Mucosa of gallbladder (tissue), 1 donor: Measurements from ENCODE around the gene PDE4B. TPM values are rescaled to one million over a fixed set of nuclear protein-coding genes. Genes with fewer than 3 reads are reported as not detected.
"Not testable (repeated sequence)": the region's sequence is repeated elsewhere in the genome, so short reads cannot be mapped to it uniquely, and the experiment has no call there.

Experiments used
- DNase-seq: peaks from one replicate; pipeline ENCODE4 v3.0.0-alpha.2; 2020; ENCODE audit warnings: low spot score
- total RNA-seq: library from RNA; stranded (reverse); gene quantifications from one replicate; pipeline ENCODE4 v1.2.1, GENCODE V29; 2021
- donor health status: DM: no; HTN: no; CAD: no.

The PDE4B gene
- total RNA-seq, 1 donor from 2014 or later, result 5.2 TPM

GRCh38 chr1:66384258-66384921, 591.7 kb downstream of the PDE4B start:
- no peak for DNase-seq

GRCh38 chr1:66386712-66387111, 594.0 kb downstream of the PDE4B start:
- DNase-seq, result no peak

- DNase-seq, result no peak
Observed at GRCh38 chr1:66388913-66389312, 596.2 kb downstream of the PDE4B start.

DNA sequence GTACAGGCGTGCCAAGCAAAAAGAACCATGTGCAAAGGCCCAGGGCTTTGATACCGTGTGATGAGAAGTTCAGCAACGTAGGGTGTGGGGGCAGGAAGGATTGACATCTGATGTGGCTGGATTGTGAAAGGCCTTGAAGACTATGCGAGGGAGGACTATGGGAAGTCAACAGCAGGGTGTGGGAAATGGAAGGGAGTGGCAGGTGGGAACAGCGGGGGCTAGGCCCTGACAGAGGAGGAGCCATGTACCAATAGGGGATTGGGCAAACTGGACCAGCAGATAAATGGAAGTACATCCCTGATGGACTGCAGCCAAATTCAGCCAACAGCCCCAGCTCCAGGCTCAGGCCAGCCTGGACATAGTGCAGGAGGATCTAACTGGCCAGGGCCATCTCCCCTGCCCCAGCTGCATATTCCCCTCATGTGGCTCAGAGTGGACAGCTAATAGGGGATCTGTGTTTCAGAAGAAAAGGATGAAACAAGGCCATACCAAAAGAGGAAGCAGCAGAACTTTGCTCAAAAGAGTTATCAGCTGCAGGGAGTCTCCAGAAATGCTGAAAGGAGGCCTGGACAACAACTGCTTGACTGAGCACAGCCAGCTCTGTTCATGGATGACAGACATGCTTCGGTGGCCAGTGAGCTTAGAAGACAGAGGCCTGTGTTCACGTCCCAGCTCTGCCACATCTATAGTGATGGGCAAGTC, 601.0 kb downstream of the PDE4B start:
- no peak for DNase-seq

GRCh38 chr1:66394603-66395002, 601.9 kb downstream of the PDE4B start:
- DNase-seq, result no peak

DNA sequence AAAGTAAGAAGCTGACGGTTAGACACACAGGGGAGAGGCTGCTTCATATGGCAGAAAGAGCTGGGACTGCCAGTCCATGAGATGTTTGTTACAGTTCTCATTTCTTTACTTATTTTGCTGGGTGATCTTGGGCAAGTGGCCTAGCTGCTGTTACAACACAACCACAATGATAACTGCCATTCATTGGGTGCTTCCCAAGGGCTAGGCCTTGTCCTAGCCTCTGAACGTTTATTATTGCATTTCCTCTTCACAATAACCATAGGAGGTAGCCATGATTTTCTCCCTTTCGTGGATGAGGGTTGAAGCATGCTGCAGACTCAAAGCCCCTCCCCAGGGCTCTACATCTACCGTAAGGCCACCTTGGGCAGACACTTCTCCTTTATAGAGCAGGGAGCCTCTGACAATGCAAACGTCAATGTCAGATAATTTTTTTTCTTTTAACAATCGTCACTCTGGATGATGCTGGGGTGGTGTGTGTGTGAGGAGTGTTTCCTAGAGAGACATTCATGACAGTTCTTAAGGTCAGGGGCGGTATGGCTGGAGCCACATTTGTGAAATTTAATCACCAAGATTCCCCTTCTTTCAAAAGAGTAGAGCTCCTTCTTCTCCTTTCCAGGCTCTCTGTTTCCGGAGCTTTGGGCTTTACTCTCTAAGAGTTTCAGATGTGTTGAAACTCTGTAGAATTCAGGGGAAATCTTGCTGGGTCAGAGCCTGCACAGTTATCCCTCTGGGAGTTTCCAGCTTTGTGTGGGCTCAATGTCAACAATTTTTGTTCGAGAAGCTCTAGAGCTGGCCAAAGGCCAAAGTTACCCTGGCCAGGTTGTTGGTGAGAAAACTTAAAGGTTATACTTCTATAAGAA, 602.7 kb downstream of the PDE4B start:
- no peak for DNase-seq

- no peak for DNase-seq
Observed at GRCh38 chr1:66396212-66396890, 603.7 kb downstream of the PDE4B start.

DNA sequence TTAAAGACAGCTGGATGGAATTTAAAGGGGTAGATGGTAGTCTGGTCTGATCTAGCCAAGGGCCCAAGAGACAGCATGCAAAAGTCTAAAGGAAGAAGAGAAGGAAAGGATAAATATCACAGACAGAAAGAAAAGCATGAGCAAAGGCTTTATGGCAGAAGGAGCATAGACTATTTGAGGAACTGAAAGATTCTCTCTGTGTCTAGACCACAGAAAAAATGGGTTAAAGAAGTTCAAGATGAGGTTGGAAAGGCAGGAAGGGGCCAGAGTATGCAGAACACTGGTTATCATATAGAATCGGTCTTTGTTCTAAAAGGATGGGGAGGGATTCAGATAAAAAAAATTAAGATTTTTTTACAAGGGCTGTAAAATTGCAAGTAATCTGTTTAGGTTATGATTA, 604.5 kb downstream of the PDE4B start:
- DNase-seq, result no peak

DNA sequence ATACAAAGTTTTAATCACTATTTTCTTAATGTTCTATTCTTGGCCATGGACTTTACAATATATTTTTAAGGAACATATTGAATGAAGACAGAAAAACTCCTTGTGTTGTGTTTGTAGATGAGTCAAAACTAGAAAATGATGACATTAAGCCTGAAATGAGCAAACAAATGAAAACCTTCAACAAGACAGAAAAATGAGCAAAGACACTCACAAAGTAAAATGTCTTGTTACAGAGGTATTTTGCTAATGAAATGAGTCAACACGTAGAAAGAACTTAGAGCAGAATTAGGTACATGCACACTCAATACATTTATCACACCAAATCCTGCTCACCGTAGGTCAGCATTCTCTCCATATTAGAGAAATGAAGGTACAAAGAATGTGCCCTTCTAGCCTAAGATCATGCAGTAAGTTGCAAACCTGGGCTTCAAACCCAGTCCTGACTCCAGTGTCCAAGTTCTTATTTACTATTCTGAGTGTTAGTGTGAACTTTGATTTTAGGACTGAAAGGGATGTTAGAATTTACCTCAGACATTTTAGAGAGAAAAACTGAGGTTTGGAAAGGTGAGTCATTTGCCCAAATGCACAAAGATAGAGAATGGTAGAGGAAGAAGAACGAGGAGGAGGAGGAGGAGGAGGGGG, 607.3 kb downstream of the PDE4B start:
- DNase-seq, result no peak

- DNase-seq, result no peak
Observed at GRCh38 chr1:66400660-66401059, 608.0 kb downstream of the PDE4B start.

DNA sequence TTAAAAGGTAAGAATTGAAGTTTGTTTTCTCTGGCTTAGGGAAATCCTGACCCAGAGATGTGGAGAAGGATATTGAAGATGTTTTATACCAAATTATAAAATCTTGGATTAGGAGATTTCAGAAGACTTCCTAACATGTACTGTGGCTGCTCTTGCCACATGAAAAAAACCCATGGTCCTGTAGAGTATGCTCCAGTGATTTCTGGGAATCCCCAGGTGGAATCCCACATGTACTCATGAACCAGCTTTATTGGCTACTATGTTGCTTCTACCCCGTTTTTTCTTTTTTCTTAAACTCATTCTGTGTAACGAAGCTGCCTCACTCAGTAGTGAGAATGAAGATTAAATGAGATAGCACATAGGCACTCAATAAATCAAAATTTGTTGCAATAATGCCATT, 608.5 kb downstream of the PDE4B start:
- DNase-seq, result no peak

DNA sequence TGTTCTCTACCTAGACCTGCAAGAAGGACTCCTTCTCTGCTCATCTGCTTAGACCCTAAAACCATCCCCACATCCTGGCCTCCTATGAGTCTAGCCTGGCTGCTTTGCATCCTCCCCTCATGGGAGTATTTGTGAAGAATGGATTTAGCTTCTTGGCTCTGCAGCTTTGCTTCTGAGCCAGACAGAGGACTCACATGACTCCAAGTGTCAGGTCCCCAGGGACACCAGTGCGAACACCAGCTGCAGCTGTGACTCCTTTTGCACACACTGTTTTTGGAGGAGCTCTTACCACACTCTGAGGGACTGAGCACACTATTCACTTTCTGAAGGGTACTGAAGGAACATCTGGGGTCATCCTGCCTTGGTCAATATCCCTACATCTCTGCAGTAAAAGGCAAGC, 609.5 kb downstream of the PDE4B start:
- DNase-seq, result peak; percentile 51

DNA sequence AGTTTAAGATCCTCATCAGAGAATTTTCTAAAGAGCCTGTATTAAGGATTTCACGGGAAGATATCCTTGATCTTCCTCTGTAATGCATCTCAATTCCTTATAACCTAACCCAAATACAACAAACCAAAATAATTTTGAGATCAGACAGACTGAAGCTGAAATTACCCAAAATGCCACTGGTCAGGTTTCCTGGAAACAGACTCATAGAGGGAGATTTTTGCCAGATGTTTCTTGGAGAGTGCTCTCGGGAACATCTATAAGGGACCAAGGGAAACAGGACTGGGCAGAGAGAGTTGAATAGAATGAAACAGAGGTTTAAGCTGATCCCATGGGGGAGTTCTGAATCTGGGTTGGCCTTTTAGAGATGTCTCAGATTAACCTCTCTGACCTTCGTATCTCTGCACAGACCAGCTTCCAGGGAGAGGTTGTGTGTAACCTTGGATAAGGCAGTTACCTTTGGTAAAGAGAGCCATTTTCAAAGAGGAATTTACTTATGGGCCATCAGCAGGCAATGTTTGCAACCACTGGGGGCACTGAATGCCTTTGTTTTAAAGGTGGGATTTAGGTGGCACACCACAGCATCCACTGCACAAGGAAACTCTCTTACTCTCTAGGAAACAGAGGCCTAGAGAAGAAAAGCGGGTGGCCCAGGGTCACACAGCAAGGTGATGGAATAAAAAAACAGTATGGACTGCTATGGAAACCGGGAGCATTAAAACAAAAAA, 610.5 kb downstream of the PDE4B start:
- DNase-seq, result no peak

DNA sequence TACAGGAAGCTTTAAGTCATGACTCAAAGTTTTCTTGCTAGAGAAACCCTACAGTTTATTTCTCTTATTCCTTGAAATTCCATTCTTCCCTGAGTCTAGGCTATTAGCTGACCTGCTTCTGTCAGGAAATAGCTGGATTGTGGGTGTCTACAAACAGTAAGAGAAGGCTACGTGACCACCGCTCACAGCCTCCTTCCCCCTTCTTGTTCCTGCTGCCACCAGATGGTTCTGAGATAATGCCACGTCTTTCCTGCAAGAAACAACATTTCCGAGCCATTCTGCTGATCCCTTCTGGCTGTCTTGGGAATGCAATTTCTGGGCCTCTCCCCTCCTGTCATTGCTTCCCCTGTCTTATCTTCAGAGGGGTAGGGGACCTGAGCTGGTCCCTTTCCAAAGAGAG, 612.4 kb downstream of the PDE4B start:
- no peak for DNase-seq

GRCh38 chr1:66411449-66411848, 618.8 kb downstream of the PDE4B start:
- DNase-seq, result not testable (repeated sequence)

- no peak for DNase-seq
Observed at GRCh38 chr1:66412704-66413103, 620.0 kb downstream of the PDE4B start.

- no peak for DNase-seq
Observed at GRCh38 chr1:66413136-66413837, 620.6 kb downstream of the PDE4B start.

DNA sequence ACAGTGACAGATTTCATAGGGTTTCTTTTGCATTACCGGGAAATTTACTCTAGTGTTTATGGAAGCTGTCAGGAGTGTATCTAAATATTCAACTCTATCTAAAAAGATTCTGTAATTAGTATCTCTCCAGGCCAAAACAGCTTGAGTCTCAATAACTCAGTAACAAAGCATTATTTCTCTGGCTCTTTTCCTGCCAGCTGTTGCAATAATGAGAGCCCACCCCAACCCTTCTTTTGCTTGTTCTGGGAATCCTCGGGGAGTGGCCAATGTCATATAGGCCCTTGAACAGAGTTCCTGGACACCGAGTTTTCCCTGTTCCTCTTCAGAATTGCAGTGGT, 621.1 kb downstream of the PDE4B start:
- DNase-seq, result no peak

DNA sequence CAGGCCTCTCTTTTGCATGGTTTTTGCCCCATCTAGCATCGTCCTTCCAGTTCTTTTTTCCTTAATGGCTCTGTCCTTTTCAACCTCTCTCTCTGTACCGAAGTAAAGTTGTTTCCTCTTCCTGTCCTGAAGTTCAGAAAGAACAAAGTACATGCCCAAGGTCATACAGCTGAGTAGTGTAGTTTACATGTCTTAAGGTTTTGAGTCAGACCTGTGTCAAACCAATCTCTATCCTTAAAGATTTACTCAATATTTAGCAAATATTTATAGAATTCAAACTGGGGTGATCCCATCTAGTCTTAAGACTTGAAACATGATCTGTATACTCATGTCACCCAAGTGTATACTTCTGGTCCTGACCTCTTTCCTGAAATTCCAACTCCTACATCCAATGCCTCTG, 622.6 kb downstream of the PDE4B start:
- DNase-seq, result no peak

DNA sequence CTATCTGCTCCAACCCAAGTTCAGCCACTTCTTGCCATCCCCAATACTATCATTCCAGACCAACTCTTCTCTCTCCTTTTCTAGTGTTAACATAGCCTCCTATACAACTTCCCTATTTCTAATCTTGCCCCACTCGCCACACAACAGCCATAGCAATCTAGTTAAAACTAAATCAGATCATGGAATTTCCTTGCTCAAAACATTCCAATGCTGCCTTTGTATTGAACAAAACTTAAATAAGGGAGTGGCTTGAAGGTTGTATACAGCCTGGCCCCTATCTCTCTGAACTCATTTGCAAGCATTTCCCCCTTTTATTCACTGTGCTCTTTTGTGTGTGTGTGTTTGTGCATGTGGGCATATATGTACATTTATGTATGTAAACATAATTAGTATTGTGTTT, 623.2 kb downstream of the PDE4B start:
- DNase-seq, result no peak
